Parathyroid adenoma (tissue), 2 donors: ENCODE results near the gene R3HDM2.

Experiments used
- H2AFZ ChIP-seq: fragments of 300-600 bp; sonication (generic); one replicate; pipeline ENCODE4 v1.7.0; 2017; ENCODE audit warnings: antibody characterized with exemption, mild to moderate bottlenecking
- H3K27ac ChIP-seq: fragments of 300-600 bp; sonication (generic); one replicate; pipeline ENCODE4 v1.7.0; 2017
- H3K27me3 ChIP-seq: fragments of 300-600 bp; sonication (generic); one replicate; pipeline ENCODE4 v1.7.0; 2017; ENCODE audit warnings: low read length; ENCODE audit not compliant: control insufficient read depth, insufficient read depth
- H3K36me3 ChIP-seq: fragments of 300-600 bp; sonication (generic); one replicate; pipeline ENCODE4 v1.7.0; 2017; ENCODE audit warnings: low read length; ENCODE audit not compliant: control insufficient read depth, insufficient read depth
- H3K4me1 ChIP-seq: fragments of 300-600 bp; sonication (generic); one replicate; pipeline ENCODE4 v1.7.0; 2017; ENCODE audit warnings: control low read depth
- H3K4me2 ChIP-seq: fragments of 300-600 bp; sonication (generic); one replicate; pipeline ENCODE4 v1.7.0; 2017; ENCODE audit warnings: low read length
- H3K4me3 ChIP-seq: fragments of 300-600 bp; sonication (generic); one replicate; pipeline ENCODE4 v1.7.0; 2017; ENCODE audit warnings: low read depth, low read length
- H3K79me2 ChIP-seq: fragments of 300-600 bp; sonication (generic); one replicate; pipeline ENCODE4 v1.7.0; 2017; ENCODE audit warnings: control low read depth
- H3K9ac ChIP-seq: fragments of 300-600 bp; sonication (generic); one replicate; pipeline ENCODE4 v1.7.0; 2017; ENCODE audit warnings: mild to moderate bottlenecking
- H3K9me3 ChIP-seq: fragments of 300-600 bp; sonication (generic); one replicate; pipeline ENCODE4 v1.7.0; 2017; ENCODE audit warnings: low read length; ENCODE audit not compliant: control insufficient read depth
- CTCF ChIP-seq: fragments of 300-600 bp; sonication (generic); IDR thresholded peaks from one replicate; pipeline ENCODE4 v1.7.0; 2017; ENCODE audit warnings: antibody characterized with exemption, mild to moderate bottlenecking
- donor health status: primary hyperparathyroidism.

Gene R3HDM2

GRCh38 chr12:57243521-57244311, 187.1 kb downstream of the R3HDM2 start:
- no peaks in the 10 kb centered on the region for H3K79me2 ChIP-seq
- no peak overlapping the region for H3K9ac ChIP-seq
- no peaks in the 10 kb centered on the region for H3K36me3 ChIP-seq
- H3K27ac ChIP-seq: no peak overlapping the region
- peak overlapping the region; percentile 57 for H3K4me2 ChIP-seq
- peak overlapping the region; percentile 21 for H2AFZ ChIP-seq
- peaks cover 18% of the 10 kb centered on the region for H3K4me1 ChIP-seq
- TF ChIP-seq CTCF: peak; percentile 82
- H3K9me3 ChIP-seq: no peaks in the 10 kb centered on the region
- peak overlapping the region; percentile 39 for H3K4me3 ChIP-seq
- H3K27me3 ChIP-seq: peaks cover 3% of the 10 kb centered on the region

GRCh38 chr12:57242691-57243454, 188.0 kb downstream of the R3HDM2 start:
- H3K4me2 ChIP-seq: peak overlapping the region; percentile 40
- H3K9me3 ChIP-seq: no peaks in the 10 kb centered on the region
- no peaks in the 10 kb centered on the region for H3K79me2 ChIP-seq
- H3K4me1 ChIP-seq: peaks cover 18% of the 10 kb centered on the region
- H3K27me3 ChIP-seq: peaks cover 3% of the 10 kb centered on the region
- no peak overlapping the region for H3K9ac ChIP-seq
- peak; percentile 68 for TF ChIP-seq CTCF
- H2AFZ ChIP-seq: no peak overlapping the region
- H3K4me3 ChIP-seq: no peak overlapping the region
- H3K27ac ChIP-seq: no peak overlapping the region
- H3K36me3 ChIP-seq: no peaks in the 10 kb centered on the region

GRCh38 chr12:57242329-57242690, 188.5 kb downstream of the R3HDM2 start:
- Histone ChIP-seq H3K4me3 (no peak overlapping the region), H3K27me3 (peaks cover 3% of the 10 kb centered on the region), H3K4me1 (peaks cover 18% of the 10 kb centered on the region), H3K36me3 (no peaks in the 10 kb centered on the region), H3K79me2 (no peaks in the 10 kb centered on the region), H3K9ac (no peak overlapping the region), H2AFZ (no peak overlapping the region), H3K27ac (no peak overlapping the region), H3K9me3 (no peaks in the 10 kb centered on the region), H3K4me2 (peak overlapping the region; percentile 40)
- TF ChIP-seq CTCF: no peak

- TF ChIP-seq CTCF: no peak
- Histone ChIP-seq H3K9me3 (no peaks in the 10 kb centered on the region), H3K4me2 (no peak overlapping the region), H3K4me1 (peaks cover 18% of the 10 kb centered on the region), H3K27ac (no peak overlapping the region), H3K4me3 (no peak overlapping the region), H3K9ac (no peak overlapping the region), H2AFZ (no peak overlapping the region), H3K79me2 (no peaks in the 10 kb centered on the region), H3K27me3 (peaks cover 3% of the 10 kb centered on the region), H3K36me3 (no peaks in the 10 kb centered on the region)
These were observed 189.2 kb downstream of the R3HDM2 start for GRCh38 chr12:57241402-57242310.
